Neural progenitor cell (in vitro differentiated cells): ENCODE results near the gene MGLL. TPM values are rescaled to one million over a fixed set of nuclear protein-coding genes. Genes with fewer than 3 reads are reported as not detected.

Experiments
- DNase-seq: peaks from one replicate; pipeline ENCODE4 v3.0.0-alpha.2; 2016; ENCODE audit warnings: low spot score
- H2AFZ ChIP-seq: fragments of 200-600 bp; sonication (generic); replicated peaks from 2 replicates; pipeline ENCODE4 v1.6.1; 2016; ENCODE audit warnings: antibody characterized with exemption
- H3F3A ChIP-seq: fragments of 200-600 bp; sonication (generic); 2 replicates; pipeline ENCODE4 v1.6.1; 2016; ENCODE audit warnings: antibody characterized with exemption, low read depth
- H3K27ac ChIP-seq: fragments of 200-600 bp; sonication (generic); 2 replicates; pipeline ENCODE4 v1.5.1; 2016; ENCODE audit warnings: mild to moderate bottlenecking
- H3K27me3 ChIP-seq: fragments of 200-600 bp; sonication (generic); 2 replicates; pipeline ENCODE4 v1.6.1; 2016; ENCODE audit warnings: mild to moderate bottlenecking, moderate library complexity
- H3K36me3 ChIP-seq: fragments of 200-600 bp; sonication (generic); 2 replicates; pipeline ENCODE4 v1.5.1; 2016
- H3K4me1 ChIP-seq: fragments of 200-600 bp; sonication (generic); 2 replicates; pipeline ENCODE4 v1.6.1; 2016; ENCODE audit warnings: mixed run types
- H3K4me2 ChIP-seq: fragments of 200-600 bp; sonication (generic); 2 replicates; pipeline ENCODE4 v1.6.1; 2016
- H3K4me3 ChIP-seq: fragments of 200-600 bp; sonication (generic); 2 replicates; pipeline ENCODE4 v1.5.1; 2016
- H3K79me2 ChIP-seq: fragments of 200-600 bp; sonication (generic); 2 replicates; pipeline ENCODE4 v1.6.1; 2016; ENCODE audit warnings: low read depth
- H3K9ac ChIP-seq: fragments of 200-600 bp; sonication (generic); 2 replicates; pipeline ENCODE4 v1.6.1; 2016
- H3K9me3 ChIP-seq: fragments of 200-600 bp; sonication (generic); 2 replicates; pipeline ENCODE4 v1.5.1; 2016; ENCODE audit warnings: low read depth
- H4K20me1 ChIP-seq: fragments of 200-600 bp; sonication (generic); 2 replicates; pipeline ENCODE4 v1.6.1; 2016; ENCODE audit warnings: low read depth
- H3K27ac Mint-ChIP-seq: 3 replicates; pipeline ENCODE4 v1.8.0; 2021; ENCODE audit warnings: mixed read lengths
- H3K27me3 Mint-ChIP-seq: 2 replicates; pipeline ENCODE4 v1.8.0; 2022; ENCODE audit warnings: low read depth, mild to moderate bottlenecking, inconsistent platforms, moderate library complexity, mixed read lengths; ENCODE audit not compliant: insufficient read depth
- H3K36me3 Mint-ChIP-seq: 3 replicates; pipeline ENCODE4 v1.8.0; 2021; ENCODE audit warnings: mixed read lengths
- H3K4me1 Mint-ChIP-seq: 3 replicates; pipeline ENCODE4 v1.8.0; 2021; ENCODE audit warnings: mixed read lengths
- H3K4me3 Mint-ChIP-seq: 3 replicates; pipeline ENCODE4 v1.8.0; 2021; ENCODE audit warnings: mild to moderate bottlenecking, moderate library complexity, mixed read lengths
- H3K9me3 Mint-ChIP-seq: 3 replicates; pipeline ENCODE4 v1.8.0; 2020; ENCODE audit warnings: mixed read lengths
- CTCF ChIP-seq: fragments of 200-600 bp; sonication (generic); IDR thresholded peaks from 2 replicates; pipeline ENCODE4 v1.5.1; 2017; ENCODE audit warnings: antibody characterized with exemption, mild to moderate bottlenecking
- EZH2 ChIP-seq: fragments of 200-600 bp; sonication (generic); IDR thresholded peaks from 2 replicates; pipeline ENCODE4 v1.6.1; 2017; ENCODE audit warnings: antibody characterized with exemption, mild to moderate bottlenecking, moderate library complexity
- EZH2phosphoT487 ChIP-seq: fragments of 200-600 bp; sonication (generic); IDR thresholded peaks from 2 replicates; pipeline ENCODE4 v1.6.1; 2017; ENCODE audit warnings: antibody characterized with exemption
- total RNA-seq: library from RNA; depleted of rRNA; stranded (reverse); fragments of >200 nt; gene quantifications from 2 replicates; pipeline ENCODE4 v1.2.3, GENCODE V29; 2015; ENCODE audit warnings: low replicate concordance

Gene MGLL
- total RNA-seq, 1 donor from 2014 or later: 0.15 TPM

DNA sequence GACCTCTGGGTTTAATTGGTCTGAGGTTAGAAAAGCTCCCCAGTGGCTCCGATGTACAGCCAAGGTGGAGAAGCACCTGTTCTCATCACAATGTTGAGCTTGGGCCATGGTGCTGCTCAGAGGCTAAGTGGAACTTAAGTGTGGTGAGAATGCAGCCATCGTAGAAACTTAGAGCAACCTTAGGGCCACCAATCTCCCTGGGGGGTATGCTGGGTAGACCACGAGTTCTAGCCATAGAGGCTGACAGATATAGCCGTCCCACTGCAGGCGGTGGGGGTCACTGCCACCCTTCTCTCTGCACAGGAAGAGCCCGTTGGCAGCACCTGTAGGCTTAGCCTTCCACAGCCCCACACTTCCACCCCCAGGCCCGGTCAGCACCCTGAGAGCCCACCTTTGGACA is 38.0 kb downstream of the MGLL start:
- no peak overlapping the region for H3K27ac ChIP-seq

DNA sequence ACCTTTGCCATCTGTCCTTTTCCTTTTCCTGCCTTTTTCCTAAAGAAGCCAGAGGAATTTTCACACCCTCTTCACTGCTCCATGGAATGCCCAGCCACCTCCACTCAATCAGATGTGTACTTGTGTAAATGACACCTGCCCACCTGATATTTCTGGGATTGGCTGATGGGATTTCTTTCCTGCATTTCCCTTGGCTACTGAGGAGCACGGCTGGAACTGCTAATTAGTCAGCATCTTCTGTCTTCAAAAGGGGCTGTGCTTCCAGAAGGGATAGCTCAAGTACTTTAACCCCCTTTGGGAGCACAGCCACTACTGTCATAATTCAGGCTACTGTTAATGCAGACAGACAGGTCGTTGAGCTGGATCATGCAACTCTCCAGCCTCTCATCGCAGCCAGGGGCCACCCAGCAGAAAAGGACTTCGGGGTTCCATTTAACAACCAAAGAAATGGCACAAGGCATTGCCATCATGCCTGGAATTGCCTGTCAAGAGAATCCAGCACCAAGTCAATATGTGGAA is 38.6 kb downstream of the MGLL start:
- Histone ChIP-seq H3K27ac (no peak overlapping the region), H3F3A (no peaks in the 10 kb centered on the region), H3K4me3 (no peak overlapping the region), H4K20me1 (no peaks in the 10 kb centered on the region), H3K27me3 (no peaks in the 10 kb centered on the region), H3K4me2 (no peak overlapping the region), H3K9ac (no peak overlapping the region), H3K36me3 (no peaks in the 10 kb centered on the region), H3K4me1 (peaks cover 10% of the 10 kb centered on the region), H2AFZ (no peak overlapping the region), H3K9me3 (no peaks in the 10 kb centered on the region), H3K79me2 (no peaks in the 10 kb centered on the region)
- TF ChIP-seq EZH2phosphoT487 (no peak), CTCF (no peak), EZH2 (no peak)
- DNase-seq: no peak
- no peak overlapping the region for H3K4me3 Mint-ChIP-seq
- peaks cover 26% of the 10 kb centered on the region for H3K4me1 Mint-ChIP-seq
- H3K36me3 Mint-ChIP-seq: no peaks in the 10 kb centered on the region
- no peak overlapping the region for H3K27ac Mint-ChIP-seq
- no peaks in the 10 kb centered on the region for H3K9me3 Mint-ChIP-seq
- peaks cover 4% of the 10 kb centered on the region for H3K27me3 Mint-ChIP-seq

More for the DNA sequence above, 38.0 kb downstream of the MGLL start:
- no peak for TF ChIP-seq CTCF
- Mint-ChIP-seq H3K9me3 (no peaks in the 10 kb centered on the region), H3K27me3 (peaks cover 4% of the 10 kb centered on the region), H3K36me3 (no peaks in the 10 kb centered on the region), H3K27ac (no peak overlapping the region), H3K4me1 (peaks cover 27% of the 10 kb centered on the region), H3K4me3 (no peak overlapping the region)
- Histone ChIP-seq H4K20me1 (no peaks in the 10 kb centered on the region), H3K4me3 (no peak overlapping the region), H3K4me2 (no peak overlapping the region), H3K27me3 (no peaks in the 10 kb centered on the region), H3K79me2 (no peaks in the 10 kb centered on the region), H3K9me3 (no peaks in the 10 kb centered on the region), H3K9ac (no peak overlapping the region), H2AFZ (no peak overlapping the region), H3K36me3 (no peaks in the 10 kb centered on the region), H3F3A (no peaks in the 10 kb centered on the region), H3K4me1 (peaks cover 10% of the 10 kb centered on the region)
- DNase-seq: no peak

DNA sequence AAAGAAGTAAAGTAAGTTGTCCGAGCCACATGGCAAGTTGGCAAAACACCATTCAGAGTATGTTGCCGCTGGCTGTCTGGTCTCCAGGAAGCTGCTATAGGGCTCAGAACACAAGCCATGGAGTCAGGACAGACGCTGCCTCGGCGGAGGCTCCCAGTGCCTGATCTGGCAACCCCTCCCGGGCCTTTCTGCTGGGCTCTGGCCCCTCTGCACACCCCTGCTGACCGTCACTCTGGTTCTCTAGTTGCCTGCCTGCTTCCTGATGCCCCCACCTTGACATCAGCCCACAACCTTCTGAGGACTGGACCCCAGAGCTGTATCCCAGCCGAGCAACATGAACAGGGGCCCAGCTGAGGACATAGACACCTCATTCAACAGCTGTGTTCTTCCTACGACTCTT is 39.1 kb downstream of the MGLL start:
- H3K36me3 ChIP-seq: no peaks in the 10 kb centered on the region
- H3K79me2 ChIP-seq: no peaks in the 10 kb centered on the region
- Mint-ChIP-seq H3K27me3 (peaks cover 4% of the 10 kb centered on the region), H3K27ac (no peak overlapping the region), H3K4me3 (no peak overlapping the region), H3K4me1 (peaks cover 21% of the 10 kb centered on the region), H3K9me3 (no peaks in the 10 kb centered on the region), H3K36me3 (no peaks in the 10 kb centered on the region)
- DNase-seq: no peak
- H2AFZ ChIP-seq: no peak overlapping the region
- H3K27ac ChIP-seq: no peak overlapping the region
- no peaks in the 10 kb centered on the region for H3K27me3 ChIP-seq
- H3K4me3 ChIP-seq: no peak overlapping the region
- H3K4me1 ChIP-seq: peaks cover 10% of the 10 kb centered on the region
- no peaks in the 10 kb centered on the region for H3F3A ChIP-seq
- TF ChIP-seq CTCF (no peak), EZH2phosphoT487 (no peak), EZH2 (no peak)
- H3K9me3 ChIP-seq: no peaks in the 10 kb centered on the region
- H3K4me2 ChIP-seq: no peak overlapping the region
- H3K9ac ChIP-seq: no peak overlapping the region
- H4K20me1 ChIP-seq: no peaks in the 10 kb centered on the region
